ENCODE data around the gene ZNF219. TPM values are rescaled to one million over a fixed set of nuclear protein-coding genes. Genes with fewer than 3 reads are reported as not detected.
"Not testable (repeated sequence)": the region's sequence is repeated elsewhere in the genome, so short reads cannot be mapped to it uniquely, and the experiment has no call there.

The ZNF219 gene
- total RNA-seq, 2 experiments from 2014 or later: 4.3 to 6.0 TPM

GRCh38 chr14:21048638-21049037 is 49.8 kb downstream of the ZNF219 start:
- no peak for DNase-seq

GRCh38 chr14:21047378-21047781 is 51.1 kb downstream of the ZNF219 start:
- H3K36me3 Mint-ChIP-seq: no peaks in the 10 kb centered on the region
- POLR2A ChIA-PET: no interaction called here
- H3K27me3 Mint-ChIP-seq: peaks cover 34% of the 10 kb centered on the region
- H3K27ac Mint-ChIP-seq: no peak overlapping the region
- no peaks in the 10 kb centered on the region for H3K9me3 Mint-ChIP-seq
- H3K4me3 Mint-ChIP-seq: no peak overlapping the region
- DNase-seq (no peak), ATAC-seq (ENCODE audit: low read depth) (no peak)
- peaks cover 4% of the 10 kb centered on the region for H3K4me1 Mint-ChIP-seq

More at GRCh38 chr14:21048638-21049037, 49.8 kb downstream of the ZNF219 start:
- POLR2A ChIA-PET: no interaction called here
- no peak overlapping the region for H3K4me3 Mint-ChIP-seq
- peaks cover 4% of the 10 kb centered on the region for H3K4me1 Mint-ChIP-seq
- H3K36me3 Mint-ChIP-seq: no peaks in the 10 kb centered on the region
- no peak for ATAC-seq (ENCODE audit: low read depth)
- H3K27me3 Mint-ChIP-seq: peaks cover 27% of the 10 kb centered on the region
- no peaks in the 10 kb centered on the region for H3K9me3 Mint-ChIP-seq
- H3K27ac Mint-ChIP-seq: no peak overlapping the region

GRCh38 chr14:21043974-21044618 is 54.4 kb downstream of the ZNF219 start:
- ATAC-seq (ENCODE audit: low read depth) (no peak), DNase-seq (no peak)
- Mint-ChIP-seq H3K27ac (no peak overlapping the region), H3K9me3 (no peaks in the 10 kb centered on the region), H3K4me1 (peaks cover 4% of the 10 kb centered on the region), H3K27me3 (peaks cover 37% of the 10 kb centered on the region), H3K36me3 (no peaks in the 10 kb centered on the region), H3K4me3 (no peak overlapping the region)
- POLR2A ChIA-PET: no interaction called here

GRCh38 chr14:21043387-21043973 is 55.0 kb downstream of the ZNF219 start:
- Mint-ChIP-seq H3K4me1 (peaks cover 4% of the 10 kb centered on the region), H3K4me3 (no peak overlapping the region), H3K27me3 (peaks cover 37% of the 10 kb centered on the region), H3K36me3 (no peaks in the 10 kb centered on the region), H3K27ac (no peak overlapping the region), H3K9me3 (no peaks in the 10 kb centered on the region)
- POLR2A ChIA-PET: interaction anchor here (0.5 kb wide), 1 partner anchor 38 kb away, joined by 6 read pairs; no protein-coding TSS in a partner anchor
- DNase-seq (no peak), ATAC-seq (ENCODE audit: low read depth) (no peak)

- Mint-ChIP-seq H3K36me3 (no peaks in the 10 kb centered on the region), H3K4me3 (no peak overlapping the region), H3K9me3 (no peaks in the 10 kb centered on the region), H3K27ac (no peak overlapping the region), H3K4me1 (peaks cover 4% of the 10 kb centered on the region), H3K27me3 (peaks cover 40% of the 10 kb centered on the region)
- no peak for ATAC-seq (ENCODE audit: low read depth)
- POLR2A ChIA-PET: interaction anchor here (0.5 kb wide), 1 partner anchor 37 kb away, joined by 6 read pairs; no protein-coding TSS in a partner anchor
- DNase-seq: no peak
Measured at GRCh38 chr14:21042918-21043317, 55.5 kb downstream of the ZNF219 start.

GRCh38 chr14:21041676-21042433 is 56.6 kb downstream of the ZNF219 start, which contains the start of gene RNASE7:
Gene RNASE7 (plus strand): TSS chr14:21042362. CDS start chr14:21042993, 631 bp downstream.
- DNase-seq (no peak), ATAC-seq (ENCODE audit: low read depth) (no peak)
- no peak within 1 kb of the TSS for H3K4me3 Mint-ChIP-seq
- H3K9me3 Mint-ChIP-seq: no peaks in the 10 kb centered on the region
- H3K27me3 Mint-ChIP-seq: peaks cover 36% of the 10 kb centered on the region
- H3K27ac Mint-ChIP-seq: peak within 1 kb of the TSS; percentile 0
- POLR2A ChIA-PET: no interaction called here
- peaks cover 4% of the 10 kb centered on the region for H3K4me1 Mint-ChIP-seq
- no peaks in the 10 kb centered on the region for H3K36me3 Mint-ChIP-seq

- H3K4me1 Mint-ChIP-seq; DNase-seq; H3K36me3 Mint-ChIP-seq; POLR2A ChIA-PET; ATAC-seq (ENCODE audit: low read depth); H3K27ac Mint-ChIP-seq; H3K4me3 Mint-ChIP-seq; H3K9me3 Mint-ChIP-seq: not testable (repeated sequence)
- H3K27me3 Mint-ChIP-seq: peaks cover 34% of the 10 kb centered on the region
Measured at GRCh38 chr14:21040941-21041340, 57.5 kb downstream of the ZNF219 start.

- ATAC-seq (ENCODE audit: low read depth) (no peak), DNase-seq (no peak)
- Mint-ChIP-seq H3K4me3 (no peak overlapping the region), H3K27me3 (peaks cover 31% of the 10 kb centered on the region), H3K27ac (no peak overlapping the region), H3K9me3 (no peaks in the 10 kb centered on the region), H3K36me3 (no peaks in the 10 kb centered on the region), H3K4me1 (peaks cover 4% of the 10 kb centered on the region)
- POLR2A ChIA-PET: no interaction called here
Measured at GRCh38 chr14:21040370-21040925, 58.0 kb downstream of the ZNF219 start.

Other genes with a start within 250 kb of the ZNF219 start
- gene RNASE3, start 207.3 kb downstream of the ZNF219 start, total RNA-seq: not detected
- not detected for gene RNASE2, start 143.2 kb downstream of the ZNF219 start, total RNA-seq
- gene METTL17, start 108.7 kb downstream of the ZNF219 start, total RNA-seq: 100 to 1,000 TPM in 1 of 2 experiments, 10 to 100 TPM in 1; 92.9 to 100 TPM
- gene SLC39A2, start 99.4 kb downstream of the ZNF219 start, total RNA-seq: under 1 TPM in 1 of 2 experiments, not detected in 1; 0.25 TPM
- gene NDRG2, start 73.6 kb downstream of the ZNF219 start, total RNA-seq: 10 to 100 TPM; 15.9 to 17.1 TPM
- gene TPPP2, start 68.4 kb downstream of the ZNF219 start, total RNA-seq: not detected
- gene RNASE13, start 63.8 kb downstream of the ZNF219 start, total RNA-seq: not detected
- gene RNASE7, start 56.3 kb downstream of the ZNF219 start, total RNA-seq: not detected
- gene RNASE8, start 40.8 kb downstream of the ZNF219 start, total RNA-seq: not detected
- gene ARHGEF40, start 28.4 kb downstream of the ZNF219 start, total RNA-seq: under 1 TPM; 0.20 to 0.28 TPM
- not detected for gene TMEM253, start 2.4 kb upstream of the ZNF219 start, total RNA-seq
- gene OR5AU1, start 57.4 kb upstream of the ZNF219 start, total RNA-seq: not detected
- 100 to 1,000 TPM; 658 to 677 TPM for gene HNRNPC, start 170.8 kb upstream of the ZNF219 start, total RNA-seq
- gene RPGRIP1, start 181.4 kb upstream of the ZNF219 start, total RNA-seq: not detected